ENCODE measurements around the gene EIF6.
A peak's percentile ranks its signal among the peaks of the same experiment; 100 is the strongest.

Gene EIF6

DNA sequence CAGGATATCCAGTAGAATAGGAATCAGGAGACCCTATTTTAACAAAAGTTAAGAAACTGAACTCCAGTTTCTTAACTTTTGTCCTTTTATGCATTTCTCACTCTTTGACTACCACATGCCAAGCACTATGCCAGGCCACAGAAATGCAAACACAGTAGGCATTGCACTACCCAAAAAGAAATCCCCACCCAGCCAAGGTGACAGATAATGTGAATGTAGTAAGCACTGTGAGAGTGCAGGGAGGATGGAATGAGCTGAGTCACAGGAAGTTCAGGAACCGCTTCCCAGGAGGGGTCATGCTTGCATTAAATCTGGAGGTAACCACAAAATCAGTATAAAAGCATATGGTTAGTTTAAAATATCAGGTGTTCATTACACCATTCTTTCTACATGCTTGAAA lies 27.7 kb upstream of the EIF6 start:
- peak; percentile 99 for DNase-seq (ENCODE audit: low read depth)

- DNase-seq (ENCODE audit: low read depth), result no peak
Measured at GRCh38 chr20:35311822-35312221, 27.2 kb upstream of the EIF6 start.

GRCh38 chr20:35311409-35311808 lies 26.8 kb upstream of the EIF6 start:
- peak; percentile 96 for DNase-seq (ENCODE audit: low read depth)

DNA sequence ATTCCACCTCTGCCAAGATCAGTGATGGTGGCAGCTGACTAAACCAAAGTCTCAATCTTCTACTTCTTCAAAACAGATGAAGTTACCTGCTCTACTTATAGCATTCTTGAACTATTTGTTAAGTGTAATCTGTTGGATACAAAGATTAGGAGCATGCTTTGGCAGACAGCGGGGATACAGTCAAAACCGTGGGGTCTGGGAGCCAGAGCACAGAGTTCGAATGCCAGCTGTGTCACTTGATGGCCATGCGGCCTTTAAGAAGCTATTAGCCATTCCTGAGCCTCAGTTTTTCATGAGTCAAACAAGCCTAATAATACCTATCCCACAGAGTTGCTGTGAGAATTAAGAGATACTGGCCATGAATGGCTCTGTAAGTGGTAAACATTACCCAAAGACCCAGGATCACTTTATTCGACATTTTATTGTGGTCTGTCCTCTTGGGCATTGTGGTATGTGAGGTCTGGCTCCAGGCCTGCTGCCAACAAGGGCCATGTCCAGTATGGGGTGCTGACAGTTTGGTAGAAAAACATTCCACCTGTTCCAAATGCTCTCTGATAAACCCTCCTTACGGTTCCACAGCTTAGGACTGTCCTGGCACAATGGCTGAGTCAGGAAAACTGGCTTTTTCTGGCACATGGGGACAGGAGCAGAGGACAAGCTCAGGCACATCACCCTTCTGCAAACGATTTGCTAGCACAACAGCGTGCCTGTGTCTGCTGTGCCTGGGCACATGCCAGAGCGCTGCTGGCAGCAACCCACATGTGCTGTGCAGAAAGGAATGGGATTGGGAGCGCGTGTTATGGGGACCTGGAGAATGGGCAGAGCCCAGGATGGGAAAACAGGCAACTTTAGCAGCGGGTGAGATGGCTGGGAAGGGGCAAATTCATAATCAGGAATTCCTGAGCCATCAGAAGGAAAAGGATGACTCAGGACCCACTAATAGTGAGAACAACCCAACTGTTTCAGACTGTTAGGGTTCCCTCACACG lies 23.4 kb upstream of the EIF6 start:
- DNase-seq (ENCODE audit: low read depth), result peak; percentile 99

DNA sequence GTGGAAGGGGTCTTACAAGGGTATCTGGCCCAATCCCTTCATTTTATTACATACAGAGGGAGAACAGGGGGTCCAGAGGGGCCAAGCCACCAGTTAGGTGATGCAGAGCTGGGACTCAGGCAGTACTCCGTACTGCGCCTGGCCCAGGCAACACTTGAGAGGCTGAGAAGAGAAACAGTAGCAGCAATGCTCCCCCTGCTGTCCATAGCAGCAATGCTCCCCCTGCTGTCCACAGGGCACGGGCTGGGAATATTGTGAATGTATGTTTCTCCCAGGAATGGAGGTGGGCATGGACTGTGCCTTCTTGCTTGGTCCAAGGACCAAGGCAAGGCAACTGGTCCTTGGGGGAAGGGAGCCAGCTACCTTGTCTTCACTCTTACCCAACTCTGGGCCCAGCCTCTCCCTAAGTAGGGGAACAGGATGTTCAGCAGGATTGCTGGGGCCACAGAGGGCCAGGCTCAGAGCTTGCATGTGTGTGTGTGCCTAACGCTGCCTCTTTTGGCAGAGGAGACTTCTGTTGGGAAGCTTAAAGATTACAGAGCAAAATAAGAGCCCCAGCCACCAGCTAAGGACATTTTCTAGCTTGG lies 22.5 kb upstream of the EIF6 start:
- peak; percentile 95 for DNase-seq (ENCODE audit: low read depth)

DNA sequence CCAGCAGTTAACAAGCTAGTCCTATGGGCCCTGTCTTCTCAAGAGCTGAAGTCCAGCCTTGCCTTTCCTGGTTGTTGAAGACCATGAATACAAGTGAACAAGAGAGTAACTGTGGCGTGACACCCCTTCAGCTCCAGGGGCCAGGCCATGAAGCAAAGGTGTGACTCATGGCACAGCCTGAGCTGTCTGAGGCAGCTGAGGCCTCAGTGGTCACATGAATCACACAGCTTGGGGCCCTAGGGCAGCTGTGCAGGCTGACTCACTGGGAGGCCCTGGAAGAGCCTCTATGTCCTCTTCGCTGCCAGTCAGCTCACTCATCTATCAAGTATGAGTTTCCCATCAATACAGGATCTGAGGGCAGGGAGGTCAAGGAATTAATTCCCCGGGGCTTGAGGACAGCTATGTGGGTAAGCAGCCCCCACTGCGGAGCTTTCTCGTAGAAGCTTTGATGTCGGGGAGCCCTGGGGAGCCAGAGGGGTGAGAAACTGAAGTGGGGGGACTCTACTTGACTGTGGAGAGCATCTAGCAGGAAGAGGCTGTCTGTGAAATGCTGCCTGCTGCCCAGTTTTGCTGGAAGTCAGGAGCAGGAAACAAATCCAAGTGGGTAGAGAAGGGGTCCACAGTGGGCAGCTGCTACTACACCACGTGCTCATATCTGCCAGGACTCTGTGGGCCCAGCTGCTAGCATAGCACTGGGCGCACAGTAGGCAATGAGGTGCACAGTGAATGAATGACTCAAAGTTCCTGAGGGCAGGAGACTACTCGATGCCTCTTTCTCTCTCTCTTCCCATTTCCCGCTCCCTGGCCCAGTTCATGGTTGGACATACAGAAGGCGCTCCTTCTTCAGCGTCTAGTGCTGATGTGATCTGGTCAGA lies 21.3 kb upstream of the EIF6 start:
- DNase-seq (ENCODE audit: low read depth), result peak; percentile 100

GRCh38 chr20:35304956-35305355 lies 20.4 kb upstream of the EIF6 start:
- peak; percentile 44 for DNase-seq (ENCODE audit: low read depth)

DNA sequence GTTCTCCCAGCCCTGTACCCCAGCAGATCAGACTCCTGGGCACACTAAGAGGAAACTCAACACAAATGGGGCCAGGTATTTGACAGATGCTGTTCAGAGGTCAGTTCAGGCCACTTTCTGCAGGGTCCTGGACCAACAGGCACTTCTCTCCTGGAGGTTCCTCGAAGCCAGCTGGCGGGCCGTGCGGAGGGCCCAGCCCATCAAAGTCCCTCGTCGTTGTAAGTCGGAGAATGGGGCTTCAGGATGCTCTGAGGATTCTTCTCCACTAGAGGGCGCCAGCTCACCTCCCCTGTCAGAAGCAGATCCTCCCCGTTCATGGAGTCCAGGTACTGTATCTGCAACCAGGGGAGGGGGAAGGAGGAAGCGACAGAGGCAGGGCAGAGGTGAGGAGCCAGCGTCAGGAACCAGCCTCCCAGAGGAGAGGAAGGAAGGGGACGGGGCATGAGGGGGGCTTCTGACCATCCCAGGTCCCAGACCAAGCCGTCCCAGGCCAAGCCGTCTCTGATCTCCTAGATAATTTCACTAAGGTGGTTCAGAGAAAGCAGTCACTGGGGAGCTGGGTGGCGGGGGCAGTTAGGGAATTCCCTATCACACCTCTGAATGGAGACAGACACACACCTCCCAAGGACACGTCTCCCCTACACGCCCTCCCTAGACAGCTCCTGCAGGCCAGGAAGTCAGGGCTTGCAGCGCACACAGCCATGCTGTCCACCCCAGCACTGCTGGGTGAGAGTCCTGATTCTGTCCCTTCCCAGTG lies 19.3 kb upstream of the EIF6 start:
- peak; percentile 97 for DNase-seq (ENCODE audit: low read depth)

DNA sequence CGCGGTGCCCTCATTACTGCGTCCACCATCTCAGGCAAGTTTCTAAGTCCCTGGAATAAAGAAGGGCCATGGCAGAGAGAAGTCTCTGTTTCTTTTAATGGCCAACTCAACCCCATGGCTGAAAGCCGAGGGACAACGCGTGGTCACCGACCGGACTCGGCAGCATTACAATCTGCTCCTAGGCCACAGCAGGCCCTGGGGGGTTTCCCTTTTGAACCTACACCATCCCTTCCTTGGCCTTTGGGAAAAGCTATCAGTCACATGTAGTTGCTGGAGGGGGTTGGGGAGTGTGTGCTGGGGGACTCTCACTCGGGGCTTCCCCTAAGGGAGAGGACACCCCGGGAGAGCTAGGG lies 18.8 kb upstream of the EIF6 start:
- DNase-seq (ENCODE audit: low read depth), result no peak

GRCh38 chr20:35302421-35303335 lies 18.1 kb upstream of the EIF6 start:
- DNase-seq (ENCODE audit: low read depth), result peak; percentile 78

DNA sequence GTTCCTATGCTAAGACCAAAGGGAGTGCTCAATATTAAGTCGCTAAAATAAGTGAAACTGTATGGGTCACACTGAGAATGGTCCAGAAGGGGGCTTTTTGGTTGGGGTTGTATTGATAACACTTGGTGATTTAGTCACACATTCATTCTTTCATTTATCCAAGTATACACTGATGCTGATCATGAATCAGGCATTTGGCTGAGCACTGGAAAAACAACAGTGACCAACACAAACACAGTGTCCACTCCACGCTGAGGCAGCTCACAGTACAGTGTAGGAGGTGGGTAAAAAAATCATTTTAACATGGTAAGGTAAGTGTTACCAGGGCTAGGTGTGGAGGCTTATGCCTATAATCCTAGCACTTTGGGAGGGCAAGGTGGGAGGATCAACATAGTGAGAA lies 16.9 kb upstream of the EIF6 start:
- no peak for DNase-seq (ENCODE audit: low read depth)

- DNase-seq (ENCODE audit: low read depth), result no peak
Measured at GRCh38 chr20:35300469-35301262, 16.1 kb upstream of the EIF6 start.

DNA sequence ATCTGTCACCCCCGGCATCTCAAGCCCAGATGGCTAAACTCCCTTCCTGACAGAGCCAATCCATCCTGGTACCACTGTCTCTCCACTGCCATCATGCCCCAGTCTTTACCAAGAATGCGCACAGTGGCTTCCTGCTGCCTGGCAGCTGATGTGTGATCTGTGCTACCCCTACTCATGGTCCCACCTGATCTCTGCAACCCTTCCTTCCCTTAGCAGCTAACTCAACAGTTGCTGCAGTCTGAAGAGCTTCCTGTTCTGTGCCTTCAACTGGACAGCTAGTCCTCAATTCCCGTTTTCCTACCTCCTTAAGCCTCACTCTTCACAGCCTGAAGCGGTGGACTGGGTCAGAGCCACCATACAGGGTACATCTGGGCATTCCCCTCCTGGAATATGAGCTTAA lies 15.2 kb upstream of the EIF6 start:
- no peak for DNase-seq (ENCODE audit: low read depth)

DNA sequence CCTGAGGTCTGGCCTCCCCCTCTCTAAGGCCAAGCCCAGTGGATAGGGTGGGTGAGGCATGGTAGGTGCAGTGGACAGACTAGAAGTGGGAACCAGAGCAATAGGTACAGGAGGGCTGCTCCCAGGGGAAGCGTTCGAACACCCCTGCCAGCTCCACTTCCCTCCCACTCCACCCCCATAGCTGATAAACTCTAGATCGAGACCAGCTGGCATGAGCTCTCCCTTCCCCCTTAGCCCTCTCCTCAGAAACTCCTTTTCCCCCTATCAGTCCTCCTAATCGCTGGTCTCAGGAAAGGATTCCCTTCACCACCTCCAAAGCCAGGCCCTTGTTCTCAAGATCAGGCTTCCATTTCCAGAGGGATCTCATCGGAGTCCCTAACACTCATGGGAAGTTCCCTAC lies 13.7 kb upstream of the EIF6 start:
- DNase-seq (ENCODE audit: low read depth), result no peak

- DNase-seq (ENCODE audit: low read depth), result no peak
Measured at GRCh38 chr20:35297740-35298139, 13.2 kb upstream of the EIF6 start.

- DNase-seq (ENCODE audit: low read depth), result peak; percentile 66
Measured at GRCh38 chr20:35297155-35297554, 12.6 kb upstream of the EIF6 start.

- DNase-seq (ENCODE audit: low read depth), result no peak
Measured at GRCh38 chr20:35296101-35296554, 11.6 kb upstream of the EIF6 start.

GRCh38 chr20:35295674-35296073 lies 11.1 kb upstream of the EIF6 start:
- DNase-seq (ENCODE audit: low read depth), result no peak

DNA sequence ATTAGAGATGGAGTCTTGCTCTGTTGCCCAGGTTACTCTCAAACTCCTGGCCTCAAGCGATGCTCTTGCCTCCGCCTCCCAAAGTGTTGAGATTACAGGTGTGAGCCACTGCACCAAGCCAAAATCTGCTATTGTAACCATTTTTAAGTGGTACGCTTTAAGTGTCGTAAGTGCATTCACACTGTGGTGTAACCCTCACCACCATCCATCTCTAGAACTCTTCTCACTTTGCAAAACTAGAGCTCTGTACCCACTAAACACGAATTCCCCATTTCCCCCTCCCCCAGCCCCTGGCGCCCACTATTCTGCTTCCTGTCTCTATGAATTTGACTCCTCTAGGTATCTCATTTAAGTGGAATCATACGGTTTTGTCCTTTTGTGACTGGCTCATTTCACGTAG lies 10.5 kb upstream of the EIF6 start:
- DNase-seq (ENCODE audit: low read depth), result no peak

DNA sequence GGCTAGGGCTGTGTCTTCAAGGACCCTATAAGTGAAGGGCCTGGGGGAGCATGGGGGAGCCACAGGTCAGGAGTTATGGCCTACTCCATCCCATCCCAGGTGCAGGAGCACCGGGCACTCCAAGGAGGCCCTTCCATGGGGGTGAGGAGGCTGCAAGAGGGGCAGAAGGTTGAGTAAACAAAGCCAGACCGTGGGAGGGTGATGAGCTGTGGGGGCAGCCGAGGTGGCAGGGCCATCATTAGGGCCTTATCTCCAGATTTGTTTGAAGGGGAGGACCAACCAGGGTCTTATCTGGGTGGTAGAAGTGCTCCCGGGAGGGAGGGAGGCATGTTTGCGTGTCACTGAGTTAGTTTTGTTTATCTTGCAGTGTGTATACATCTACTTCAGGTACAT lies 9.7 kb upstream of the EIF6 start:
- no peak for DNase-seq (ENCODE audit: low read depth)

Measured in ELR (cell line).